Measurements from ENCODE around the gene SLC6A3.
"Not testable (repeated sequence)": the region's sequence is repeated elsewhere in the genome, so short reads cannot be mapped to it uniquely, and the experiment has no call there.

The SLC6A3 gene

DNA sequence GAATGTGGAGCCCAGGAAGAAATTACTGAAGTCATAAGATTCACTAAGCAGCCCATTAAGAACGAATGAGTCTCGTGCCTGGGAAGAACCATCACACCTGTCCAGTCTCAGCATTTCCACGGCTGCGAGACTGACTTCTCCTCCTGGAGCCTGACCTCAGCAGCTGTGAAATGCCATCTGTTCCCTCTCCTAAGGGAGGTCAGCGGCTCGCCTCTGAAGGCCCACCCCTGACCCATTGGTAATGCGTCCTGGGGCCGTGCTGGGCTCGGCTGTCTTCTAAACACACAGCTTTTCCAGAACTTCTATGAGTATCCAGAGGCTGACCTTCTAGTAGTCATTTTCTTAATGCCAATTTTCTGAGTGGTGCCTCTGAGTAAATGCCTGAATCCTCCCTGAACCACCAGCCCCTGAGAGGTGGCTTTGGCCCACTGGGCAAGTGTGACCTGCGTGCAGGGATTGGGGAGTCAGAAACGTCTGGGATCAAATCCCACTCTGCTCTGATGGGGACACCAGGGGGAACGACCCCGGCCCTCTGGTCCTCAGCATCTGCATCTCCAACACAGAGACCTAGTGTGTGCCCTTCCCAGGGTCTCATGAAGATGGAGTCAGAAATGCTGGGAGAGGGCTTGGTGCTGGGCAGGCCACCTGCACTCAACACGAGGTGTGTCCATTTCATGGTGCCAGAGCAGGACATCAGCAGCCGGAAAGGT lies 5.7 kb downstream of the SLC6A3 start:
- DNase-seq: no peak

GRCh38 chr5:1438871-1439270 lies 6.4 kb downstream of the SLC6A3 start:
- no peak for DNase-seq

DNA sequence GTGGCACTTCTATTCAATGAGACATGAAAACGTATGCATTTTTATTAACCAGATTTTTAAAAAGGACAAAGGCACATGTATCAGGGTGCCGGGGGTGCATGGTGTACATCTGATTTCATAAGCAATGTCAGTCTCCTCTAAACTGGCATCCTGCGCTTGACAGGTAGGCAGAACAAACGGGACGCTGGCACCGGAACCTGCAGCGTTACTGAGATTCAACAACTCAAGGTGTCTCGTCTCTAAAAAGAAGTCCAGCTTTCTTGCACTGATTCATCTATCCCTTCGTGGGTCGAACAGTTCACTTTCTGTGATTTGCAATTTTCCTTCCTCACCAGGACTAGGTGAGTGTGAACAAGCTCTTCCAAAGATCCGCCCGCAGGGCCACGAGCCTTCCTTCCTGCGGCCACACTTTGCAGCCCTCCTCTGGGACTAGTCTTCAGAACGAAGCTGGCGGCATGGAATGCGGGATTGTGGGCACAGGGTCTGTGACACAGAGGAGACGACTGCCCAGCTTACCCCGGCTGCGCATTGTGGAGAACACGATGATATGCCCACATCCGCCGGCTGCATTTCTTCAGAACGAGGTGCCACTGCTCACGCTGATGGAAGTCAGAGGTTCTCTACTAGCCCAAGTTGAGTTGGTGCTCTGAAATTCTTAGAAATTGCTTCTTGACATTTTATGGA lies 7.2 kb downstream of the SLC6A3 start:
- DNase-seq: no peak

DNA sequence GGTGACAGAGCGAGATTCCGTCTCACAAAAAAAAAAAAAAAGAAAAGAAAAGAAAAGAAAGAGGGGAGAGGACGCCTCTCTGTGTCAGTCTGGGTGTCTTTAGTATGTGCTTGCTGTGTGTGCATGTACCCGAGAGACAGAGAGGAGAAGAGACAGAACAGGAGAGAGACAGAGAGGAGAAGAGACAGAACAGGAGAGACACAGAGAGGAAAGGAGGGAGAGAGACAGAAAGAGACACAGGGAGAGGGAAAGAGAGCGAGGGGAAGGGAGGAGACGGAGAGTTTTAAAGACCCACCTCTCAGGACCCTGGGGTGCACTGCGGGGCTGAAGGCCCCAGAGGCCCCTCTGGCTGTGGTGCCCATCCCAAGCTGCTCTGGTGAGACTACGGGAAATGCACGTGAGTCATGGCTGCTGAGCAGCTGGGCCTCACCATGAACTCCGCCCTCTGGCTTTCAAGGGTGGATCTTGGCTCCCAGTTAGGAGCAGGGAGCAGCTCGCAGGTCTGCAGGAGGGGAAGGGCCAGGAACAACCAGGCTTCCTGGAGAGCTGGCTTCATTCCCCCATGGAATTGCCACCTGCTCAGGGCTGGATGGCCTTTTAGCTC lies 7.9 kb downstream of the SLC6A3 start:
- no peak for DNase-seq

DNA sequence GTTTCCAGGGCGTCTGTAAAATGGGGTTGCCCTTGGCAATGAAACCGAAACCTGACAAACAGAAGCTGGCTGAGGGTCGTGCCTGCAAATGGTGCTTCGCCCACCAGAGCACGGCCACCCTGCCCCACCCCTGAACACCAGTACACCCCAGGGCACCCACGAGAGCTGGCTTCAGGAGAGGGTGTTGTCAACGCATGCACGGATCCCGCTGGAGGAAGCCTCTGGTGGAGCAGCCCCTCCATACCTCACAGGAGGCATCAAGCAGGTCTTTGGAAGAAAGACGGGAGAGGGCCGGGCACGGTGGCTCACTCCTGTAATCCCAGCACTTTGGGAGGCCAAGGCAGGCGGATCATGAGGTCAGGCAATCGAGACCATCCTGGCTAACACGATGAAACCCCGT lies 8.6 kb downstream of the SLC6A3 start:
- no peak for DNase-seq

GRCh38 chr5:1436036-1436435 lies 9.2 kb downstream of the SLC6A3 start:
- no peak for DNase-seq

DNA sequence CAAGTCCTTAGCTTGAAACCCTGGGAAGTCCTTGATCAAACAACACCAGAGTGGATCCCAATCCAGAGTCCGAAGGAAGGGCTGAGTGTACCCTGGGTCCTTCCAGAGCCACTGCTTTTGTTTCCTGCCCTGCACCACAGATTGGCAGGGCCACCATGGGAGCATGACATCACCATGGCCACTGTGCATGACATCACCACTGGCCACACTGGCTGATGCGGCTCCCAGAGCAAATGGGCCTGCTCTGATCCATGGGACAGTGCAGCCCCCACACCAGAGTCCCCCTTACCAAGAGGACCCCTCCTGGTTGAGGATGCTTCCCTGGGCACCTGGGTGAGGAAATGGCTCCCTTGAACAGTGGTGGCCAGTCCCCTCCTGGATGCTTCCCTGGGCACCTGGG lies 9.9 kb downstream of the SLC6A3 start:
- no peak for DNase-seq

- DNase-seq: no peak
Observed at GRCh38 chr5:1432296-1432695, 12.9 kb downstream of the SLC6A3 start.

- no peak for DNase-seq
Observed at GRCh38 chr5:1431896-1432295, 13.3 kb downstream of the SLC6A3 start.

- no peak for DNase-seq
Observed at GRCh38 chr5:1431021-1431811, 14.0 kb downstream of the SLC6A3 start.

- DNase-seq: no peak
Observed at GRCh38 chr5:1430121-1430795, 15.0 kb downstream of the SLC6A3 start.

- no peak for DNase-seq
Observed at GRCh38 chr5:1429496-1429895, 15.7 kb downstream of the SLC6A3 start.

DNA sequence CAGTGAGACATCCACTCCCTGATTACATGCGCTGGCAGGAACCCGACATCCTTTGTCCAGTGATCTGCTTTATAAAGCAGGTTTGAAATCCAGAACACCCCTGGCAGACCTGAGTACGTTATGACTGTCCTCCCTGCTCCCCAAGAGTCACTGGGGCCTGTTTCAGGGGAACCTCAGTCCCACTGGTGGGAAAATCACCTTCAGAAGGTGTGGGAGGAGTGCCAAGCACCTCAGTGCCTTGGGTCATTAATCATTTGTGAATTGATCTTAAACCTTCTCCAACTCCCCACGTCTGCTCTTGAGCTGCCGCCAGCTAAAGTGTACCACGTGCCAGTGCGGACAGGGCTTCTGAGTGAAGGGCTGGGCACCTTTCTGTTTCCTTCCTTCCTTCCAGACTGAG lies 16.2 kb downstream of the SLC6A3 start:
- no peak for DNase-seq

DNA sequence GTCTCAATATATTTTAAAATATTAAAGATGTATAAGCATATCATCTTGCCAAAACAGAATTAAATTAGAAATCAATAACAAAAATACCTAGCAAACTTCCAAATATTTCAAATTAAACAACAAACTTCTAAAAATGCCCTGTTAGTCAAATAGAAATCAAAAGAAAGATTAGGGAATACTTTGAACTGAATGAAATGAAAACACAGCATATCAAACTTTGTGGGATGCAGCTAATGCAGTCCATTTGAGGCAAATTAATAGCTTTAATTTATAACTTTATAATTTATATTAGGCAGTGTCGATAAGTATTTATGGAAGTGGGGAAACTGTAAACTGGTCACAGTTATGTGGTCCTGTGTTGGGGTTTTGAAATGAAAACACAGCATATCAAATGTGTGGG lies 17.1 kb downstream of the SLC6A3 start:
- DNase-seq: no peak

- DNase-seq: no peak
Observed at GRCh38 chr5:1424716-1425115, 20.5 kb downstream of the SLC6A3 start.

- DNase-seq: no peak
Observed at GRCh38 chr5:1423901-1424603, 21.2 kb downstream of the SLC6A3 start.

- not testable (repeated sequence) for DNase-seq
Observed at GRCh38 chr5:1422522-1422921, 22.7 kb downstream of the SLC6A3 start.

GRCh38 chr5:1421521-1422341 lies 23.5 kb downstream of the SLC6A3 start:
- no peak for DNase-seq

GRCh38 chr5:1420211-1421195 lies 24.7 kb downstream of the SLC6A3 start:
- no peak for DNase-seq

Data from RPMI8226 (cell line).